Measurements from ENCODE around the gene DNAH10.

The DNAH10 gene

DNA sequence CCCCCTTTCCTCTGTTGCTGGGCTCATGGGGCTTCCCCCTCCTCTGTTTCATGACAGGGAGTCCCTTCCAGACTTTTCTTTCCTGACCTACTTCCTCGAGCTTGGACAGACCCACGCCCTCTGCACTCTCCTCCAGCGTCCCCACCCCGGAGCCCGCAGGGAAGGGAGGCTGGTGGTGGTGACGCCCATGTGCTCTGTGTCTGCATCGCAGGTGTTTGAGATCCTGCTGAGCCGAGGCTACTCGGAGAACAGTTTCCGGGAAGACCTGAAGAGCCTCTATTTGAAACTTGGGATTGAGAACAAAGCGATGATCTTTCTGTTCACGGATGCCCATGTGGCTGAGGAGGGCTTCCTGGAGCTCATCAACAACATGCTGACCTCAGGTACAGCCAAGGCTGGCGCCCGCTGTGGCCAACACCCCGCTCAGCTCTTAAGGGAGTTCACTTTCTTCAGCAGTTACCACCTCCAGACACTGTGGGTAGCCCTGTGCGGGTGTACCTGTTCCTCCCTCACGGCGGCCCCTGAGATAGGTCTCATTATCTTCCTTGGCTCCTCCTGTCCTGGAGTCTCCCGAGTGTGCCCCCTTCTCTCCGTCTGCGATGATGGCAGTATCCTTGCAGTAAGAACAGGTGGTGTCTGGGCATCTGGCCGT lies 125.0 kb downstream of the DNAH10 start:
- DNase-seq = no peak

- no peak for DNase-seq
Observed at GRCh38 chr12:123888989-123889388, 126.9 kb downstream of the DNAH10 start.

DNA sequence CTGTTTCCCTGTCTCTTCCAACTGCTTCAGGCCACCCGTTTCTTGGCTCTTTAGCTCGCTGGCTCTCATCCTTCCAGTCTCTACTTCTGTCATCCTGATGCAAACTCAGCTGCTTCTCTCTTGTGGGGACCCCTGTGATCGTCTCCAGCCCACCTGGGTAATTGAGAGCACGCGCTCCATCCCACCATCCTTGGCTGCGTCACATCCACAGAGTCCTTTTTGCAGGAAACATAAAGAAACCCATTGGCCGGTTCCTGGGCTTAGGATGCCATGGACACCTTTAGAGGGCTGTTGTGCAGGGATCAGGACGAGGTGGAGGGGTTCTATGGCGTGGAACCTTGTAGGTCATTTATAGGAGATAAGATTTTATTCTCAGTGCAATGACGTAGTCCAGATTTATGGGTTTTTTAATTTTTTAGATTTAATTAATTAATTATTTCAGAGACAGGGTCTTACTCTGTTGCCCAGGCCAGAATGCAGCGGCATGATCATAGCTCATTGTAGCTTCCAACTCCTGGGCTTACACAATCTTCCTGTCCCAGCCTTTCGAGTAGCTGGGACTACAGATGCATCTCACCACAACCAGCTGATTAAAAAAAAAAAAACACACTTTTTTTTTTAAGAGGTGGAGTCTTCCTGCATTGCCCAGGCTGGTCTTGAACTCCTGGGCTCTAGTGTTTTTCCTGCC lies 127.9 kb downstream of the DNAH10 start:
- DNase-seq = no peak

DNA sequence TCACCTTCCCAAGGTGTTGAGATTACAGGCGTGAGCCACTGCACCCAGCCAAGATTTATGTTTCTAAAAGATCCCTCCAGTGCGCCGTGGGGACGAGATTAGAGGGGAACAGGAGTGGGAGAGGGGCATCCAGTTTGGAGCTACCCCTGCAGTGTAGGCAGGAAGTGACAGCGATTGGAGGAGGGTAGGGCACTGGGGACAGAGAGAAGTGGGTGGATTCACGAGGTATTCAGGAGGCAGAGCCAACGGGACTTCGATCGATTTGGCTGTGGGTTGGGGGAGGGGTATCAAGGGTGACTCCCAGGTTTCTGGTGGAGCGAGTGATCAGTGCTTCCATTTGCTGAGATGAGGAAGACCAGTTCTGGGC lies 128.4 kb downstream of the DNAH10 start:
- no peak for DNase-seq

GRCh38 chr12:123891011-123891410 lies 128.9 kb downstream of the DNAH10 start:
- DNase-seq = no peak

GRCh38 chr12:123891516-123892179 lies 129.5 kb downstream of the DNAH10 start:
- DNase-seq = no peak

DNA sequence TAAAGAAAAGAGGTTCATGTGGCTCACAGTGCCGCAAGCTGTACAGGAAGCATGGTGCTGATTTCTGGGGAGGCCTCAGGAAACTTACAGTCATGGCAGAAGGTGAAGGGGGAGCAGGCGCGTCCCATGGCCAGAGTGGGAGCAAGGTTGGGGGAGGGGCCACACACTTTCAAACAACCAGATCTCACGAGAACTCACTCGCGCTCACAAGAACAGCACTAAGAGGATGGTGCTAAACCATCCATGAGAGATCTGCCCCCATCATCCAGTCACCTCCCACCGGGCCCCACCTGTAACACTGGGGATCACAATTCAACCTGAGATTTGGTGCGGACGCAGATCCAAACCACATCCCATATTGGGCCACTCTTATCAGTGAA lies 130.1 kb downstream of the DNAH10 start:
- DNase-seq = no peak

DNA sequence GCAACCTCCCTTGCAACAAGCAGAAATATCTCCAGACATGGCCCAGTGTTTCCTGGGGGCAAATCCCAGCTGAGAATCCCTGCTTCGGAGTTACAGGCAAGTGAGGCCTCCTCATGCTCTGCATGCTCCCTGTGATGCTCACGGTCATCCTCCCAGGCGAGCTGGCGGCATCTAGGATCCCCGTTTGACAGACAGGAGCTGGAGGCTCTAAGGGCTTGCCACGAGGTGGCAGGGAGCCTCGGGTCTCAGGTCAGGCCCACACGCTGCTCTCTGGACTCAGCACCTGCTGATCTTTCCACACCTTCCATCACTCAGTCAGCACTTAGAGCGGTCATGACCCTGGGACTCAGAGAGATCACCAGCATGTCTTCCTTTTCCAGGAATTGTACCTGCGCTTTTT lies 130.8 kb downstream of the DNAH10 start:
- no peak for DNase-seq

DNA sequence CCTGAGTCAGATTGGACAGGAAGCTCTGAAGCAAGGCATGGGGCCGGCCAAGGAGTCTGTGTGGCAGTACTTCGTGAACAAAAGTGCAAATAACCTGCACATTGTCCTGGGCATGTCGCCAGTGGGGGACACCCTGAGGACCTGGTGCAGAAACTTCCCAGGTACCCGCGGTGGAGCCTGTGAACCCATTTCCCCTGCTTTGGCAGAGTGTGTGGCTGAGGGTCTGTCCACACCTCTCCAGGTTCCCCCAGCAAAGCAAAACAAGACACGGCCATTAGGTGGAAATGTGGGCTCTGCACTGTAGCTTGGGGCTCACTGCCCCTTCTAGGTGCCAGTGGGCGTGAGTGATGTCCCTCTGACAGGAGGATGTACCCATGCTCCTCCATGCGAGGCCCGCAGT lies 131.2 kb downstream of the DNAH10 start:
- no peak for DNase-seq

GRCh38 chr12:123894823-123895345 lies 132.8 kb downstream of the DNAH10 start:
- DNase-seq = peak; percentile 45

DNA sequence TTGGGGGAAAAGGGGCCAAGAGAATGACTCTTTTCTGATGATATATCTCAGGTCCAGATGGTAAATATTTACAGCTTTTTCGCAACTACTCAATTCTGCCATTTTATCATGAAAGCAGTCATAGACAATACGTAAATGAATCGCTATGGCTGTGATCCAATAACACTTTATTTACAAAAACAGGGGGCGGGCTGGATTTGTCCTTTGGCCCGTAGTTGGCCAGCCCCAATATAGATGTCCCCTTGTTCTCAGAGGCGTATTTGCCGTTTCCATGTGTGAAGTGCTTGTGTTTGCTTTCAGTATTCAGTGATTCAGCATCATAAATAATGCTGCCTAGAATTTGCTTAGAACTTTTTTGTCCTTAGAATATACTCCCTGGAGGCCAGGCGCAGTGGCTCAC lies 133.3 kb downstream of the DNAH10 start:
- no peak for DNase-seq

DNA sequence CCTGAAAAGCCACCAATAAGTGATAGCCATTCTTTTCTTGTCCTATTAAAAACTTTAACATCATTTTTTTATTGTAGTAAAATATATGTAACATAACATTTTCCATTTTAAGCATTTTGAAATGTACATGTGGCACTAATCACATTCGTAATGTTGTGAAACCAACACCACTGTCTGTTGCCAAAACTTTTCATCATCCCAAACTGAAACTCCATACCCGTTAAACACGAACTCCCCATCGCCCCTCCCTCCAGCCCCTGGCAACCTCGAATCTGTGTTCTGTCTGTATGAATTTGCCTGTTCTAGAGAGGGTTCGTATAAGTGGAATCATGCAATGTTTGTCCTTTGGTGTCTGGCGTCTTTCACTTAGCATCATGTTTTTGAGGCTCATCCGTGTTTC lies 134.7 kb downstream of the DNAH10 start:
- peak; percentile 81 for DNase-seq

DNA sequence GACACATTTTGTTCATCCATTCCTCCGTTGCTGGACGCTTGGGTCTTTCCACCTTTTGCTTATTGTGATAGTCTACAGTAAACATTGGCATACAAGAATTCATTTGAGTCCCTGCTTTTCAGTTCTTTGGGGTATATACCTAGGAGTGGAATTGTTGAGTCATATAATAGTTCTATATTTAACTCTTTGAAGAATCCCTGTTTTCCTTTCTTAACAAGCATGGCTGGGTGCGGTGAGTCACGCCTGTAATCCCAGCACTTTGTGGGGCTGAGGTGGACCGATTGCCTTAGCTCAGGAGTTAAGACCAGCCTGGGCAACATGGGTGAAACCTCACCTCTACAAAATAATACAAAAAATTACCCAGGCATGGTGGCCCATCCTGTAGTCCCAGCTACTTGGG lies 135.1 kb downstream of the DNAH10 start:
- peak; percentile 84 for DNase-seq

DNA sequence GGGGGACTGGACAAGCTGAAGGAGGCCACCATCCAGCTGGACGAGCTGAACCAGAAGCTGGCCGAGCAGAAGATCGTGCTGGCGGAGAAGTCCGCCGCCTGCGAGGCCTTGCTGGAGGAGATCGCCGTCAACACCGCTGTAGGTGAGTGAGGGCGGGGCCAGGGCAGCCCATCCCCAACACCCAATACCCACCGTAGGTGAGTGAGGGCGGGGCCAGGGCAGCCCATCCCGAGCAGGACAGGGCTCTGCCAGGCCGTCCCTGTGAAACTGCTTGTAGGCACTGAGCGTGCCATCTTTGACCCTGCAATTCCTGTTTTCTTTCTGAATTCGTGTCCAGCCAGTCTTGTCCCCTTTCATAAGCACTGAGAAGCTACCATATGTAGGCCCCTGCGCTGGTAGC lies 136.6 kb downstream of the DNAH10 start:
- DNase-seq = no peak

DNA sequence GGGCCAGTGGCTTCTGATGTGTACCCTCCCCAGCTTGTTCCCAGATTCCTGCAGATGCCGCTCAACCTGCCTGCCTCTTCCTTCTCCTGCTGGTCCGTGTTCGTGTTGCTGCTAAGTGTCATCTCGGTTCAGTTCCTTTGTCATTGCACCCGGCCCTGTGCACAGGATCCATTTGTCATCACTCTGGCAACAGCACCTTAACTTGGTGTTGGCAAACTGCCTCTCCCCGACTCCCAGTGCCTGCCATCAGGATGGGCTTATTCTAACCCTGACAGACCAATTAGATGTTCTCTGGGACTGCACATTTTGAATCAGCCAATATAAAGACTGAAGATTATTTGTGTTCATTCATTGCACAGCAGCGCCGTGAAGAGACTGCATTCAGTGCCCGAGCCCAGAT lies 137.3 kb downstream of the DNAH10 start:
- DNase-seq = no peak

DNA sequence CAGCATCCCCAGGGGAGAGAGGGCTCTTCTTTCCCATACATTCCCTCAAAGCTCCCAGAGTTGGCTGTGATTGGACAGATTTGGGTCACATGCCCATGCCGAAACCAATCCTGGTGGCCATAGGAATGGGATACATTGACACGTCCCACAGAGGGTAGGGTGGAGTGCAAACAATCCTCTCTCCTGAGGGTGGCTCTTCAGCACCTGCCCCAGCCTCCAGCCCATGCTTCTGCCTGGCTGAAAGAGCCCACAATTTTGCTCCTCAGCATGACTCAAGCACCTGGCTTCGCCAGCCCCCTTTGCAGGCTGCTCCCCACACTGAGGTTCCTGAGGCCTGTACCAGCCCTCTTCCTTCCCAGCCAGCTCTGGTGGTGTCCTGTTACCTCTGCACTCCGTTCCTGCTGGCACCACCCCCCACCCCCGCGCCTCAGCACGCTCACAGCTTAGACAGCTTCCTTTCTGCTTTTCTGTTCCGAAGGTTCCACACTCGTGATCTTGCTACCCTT lies 138.8 kb downstream of the DNAH10 start:
- peak; percentile 32 for DNase-seq

GRCh38 chr12:123902821-123903220 lies 140.7 kb downstream of the DNAH10 start:
- DNase-seq = no peak

DNA sequence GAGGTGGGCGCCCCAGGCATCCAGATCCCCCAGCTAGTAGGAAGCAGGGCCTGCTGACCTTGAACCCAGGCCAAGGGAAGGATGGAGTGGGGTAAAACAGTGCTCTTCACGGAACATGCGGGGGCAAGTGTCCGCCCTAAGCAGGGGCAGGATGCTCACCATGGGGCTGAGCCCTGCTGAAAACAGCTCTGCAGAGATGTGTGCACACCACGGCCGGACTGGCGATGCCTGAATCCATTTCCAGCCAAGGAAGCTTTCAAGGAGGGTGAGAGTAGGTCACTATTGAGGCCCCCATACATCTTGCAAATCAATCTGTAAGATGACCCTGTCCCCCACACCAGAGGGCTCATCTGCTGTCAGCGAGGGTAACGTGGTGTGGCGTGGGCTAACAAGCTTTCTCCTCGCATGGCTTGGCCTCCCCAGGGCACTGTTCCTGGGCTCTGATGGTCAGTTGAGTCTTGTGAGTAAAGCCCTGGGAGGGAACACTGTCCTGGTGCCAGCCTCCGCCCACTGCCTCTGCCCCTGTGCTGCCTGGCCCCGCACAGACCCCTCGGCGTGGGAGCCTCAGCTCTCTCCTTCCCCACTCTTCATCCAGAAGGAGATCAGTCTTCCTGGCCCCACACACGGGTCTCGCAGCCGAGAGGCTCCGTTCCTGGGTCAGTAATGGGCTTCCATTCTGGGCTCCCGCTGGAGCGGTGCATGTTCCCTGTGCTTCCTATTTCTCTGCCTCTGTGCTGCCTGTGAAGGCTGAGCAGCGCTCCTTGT lies 141.4 kb downstream of the DNAH10 start:
- no peak for DNase-seq

- peak; percentile 84 for DNase-seq
Observed at GRCh38 chr12:123905319-123905925, 143.3 kb downstream of the DNAH10 start.

DNA sequence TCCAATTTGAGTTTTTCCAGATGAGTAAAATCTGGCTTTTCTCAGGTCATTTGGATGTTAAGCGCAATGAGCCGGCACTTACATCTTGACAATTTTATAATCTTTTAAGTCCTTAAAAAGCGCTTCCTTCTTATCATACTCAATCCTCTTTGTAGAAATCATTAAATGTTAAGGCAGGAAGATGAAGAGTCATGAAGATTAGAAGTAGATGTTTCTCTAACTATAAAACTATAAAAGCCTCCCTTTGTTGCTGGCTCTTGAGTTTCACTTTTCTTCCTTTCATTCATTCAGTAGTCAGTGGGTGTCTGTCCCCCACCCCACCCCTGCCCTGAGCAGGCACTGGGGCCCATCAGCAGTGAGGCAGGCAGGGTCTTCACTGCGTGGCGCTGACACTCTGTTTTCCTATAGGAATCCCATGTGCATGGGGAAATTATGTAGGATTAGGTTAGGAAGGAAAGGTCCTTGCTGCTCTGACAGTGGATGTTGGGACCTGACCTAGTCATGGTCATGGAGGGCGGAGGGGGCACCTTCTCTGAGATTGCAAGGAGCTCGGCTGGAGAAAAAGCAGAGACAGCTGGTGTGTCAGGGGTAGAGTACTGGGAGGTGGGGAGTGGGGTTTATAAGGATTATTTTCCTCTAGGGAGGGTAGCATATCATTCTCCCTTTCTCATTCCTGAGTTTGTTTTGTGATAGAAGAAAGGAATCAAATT lies 144.8 kb downstream of the DNAH10 start:
- DNase-seq = no peak

- DNase-seq = peak; percentile 27
Observed at GRCh38 chr12:123907726-123908476, 145.8 kb downstream of the DNAH10 start.
